Esophagus squamous epithelium (tissue), 5 donors: ENCODE results near the gene TRAPPC2L. TPM values are rescaled to one million over a fixed set of nuclear protein-coding genes. Genes with fewer than 3 reads are reported as not detected.

Experiments
- DNase-seq: peaks from one replicate; lab custom pipeline; 2025; lab: John Stamatoyannopoulos, UW
- H3K27ac ChIP-seq, 4 donors: fragments of 200-600 bp; sonication (generic); one replicate each; pipeline ENCODE4 v1.5.1; 2016 to 2019; ENCODE audit warnings: mild to moderate bottlenecking in 1 of 4
- H3K27me3 ChIP-seq, 4 donors: fragments of 200-600 bp; sonication (generic); 1 replicate in 3 of 4; 2 replicates in 1 of 4; pipeline versions ENCODE4 v1.5.1 to v1.6.0; 2017 to 2021; ENCODE audit warnings: antibody characterized with exemption in 1 of 4
- H3K36me3 ChIP-seq, 3 donors: fragments of 200-600 bp; sonication (generic); one replicate each; pipeline ENCODE4 v1.5.1; 2016 to 2019
- H3K4me1 ChIP-seq, 3 donors: fragments of 200-600 bp; sonication (generic); one replicate each; pipeline ENCODE4 v1.5.1; 2017 to 2019
- H3K4me3 ChIP-seq, 4 donors: fragments of 200-600 bp; sonication (generic); 1 replicate in 3 of 4; 2 replicates in 1 of 4; pipeline ENCODE4 v1.5.1; 2016 to 2019; ENCODE audit warnings: mild to moderate bottlenecking in 2 of 4, moderate library complexity in 1 of 4
- H3K9me3 ChIP-seq, 3 donors: fragments of 200-600 bp; sonication (generic); one replicate each; pipeline ENCODE4 v1.5.1; 2016 to 2019
- CTCF ChIP-seq, 6 experiments: fragments of 450-650 bp in 4 of 6; fragments of 200-600 bp in 2 of 6; sonication (generic) in 2 of 6; IDR thresholded peaks; one replicate each; pipeline ENCODE4 v1.5.1; 2016 to 2019; ENCODE audit warnings: antibody characterized with exemption in 6 of 6, mild to moderate bottlenecking in 4 of 6, moderate library complexity in 4 of 6
- POLR2A ChIP-seq, 4 donors: fragments of 450-650 bp; IDR thresholded peaks; one replicate each; pipeline ENCODE4 v1.6.1; 2017; ENCODE audit warnings: antibody characterized with exemption in 4 of 4, mild to moderate bottlenecking in 4 of 4, moderate library complexity in 3 of 4
- WGBS, 2 donors: methylation state at CpG; one replicate each; pipeline ENCODE4 v1.1.5; 2018; 5-methylcytosine and 5-hydroxymethylcytosine counted together
- intact Hi-C: fragments of 100-400 bp; cut with DNase I; formaldehyde crosslinking; loops from one replicate; pipeline ENCODE4 v1.15.0; 2022
- total RNA-seq, 4 donors: library from RNA; depleted of rRNA; stranded (reverse); fragments of >200 nt; gene quantifications; one replicate each; pipeline ENCODE4 v1.1.0, GENCODE V29; 2016
- donor health status: DM: yes; HTN: yes; CAD: no.

TRAPPC2L gene
- total RNA-seq, 4 donors from 2014 or later, result 20.7 to 29.7 (median 24.7) TPM

GRCh38 chr16:88834670-88835069 lies 22.3 kb upstream of the TRAPPC2L start:
- H3K4me1 ChIP-seq, result peaks cover 0 to 8% (median 0%) of the 10 kb centered on the region in 3 donors
- intact Hi-C loops, result no loop called here
- no peak for TF ChIP-seq CTCF (IDR thresholded peaks at IDR 0.05)
- TF ChIP-seq POLR2A (IDR thresholded peaks at IDR 0.05), result no peak
- peak overlapping the region in 2 of 4 donors; percentile 21 to 25 for H3K27ac ChIP-seq
- no peaks in the 10 kb centered on the region for H3K9me3 ChIP-seq
- peaks cover 5 to 52% (median 5%) of the 10 kb centered on the region in 3 donors for H3K36me3 ChIP-seq
- no peak overlapping the region for H3K4me3 ChIP-seq
- DNase-seq, result no peak
- WGBS, 2 donors, result 90 to 94% methylated on average over 2 to 8 of the region's 13 CpGs
- H3K27me3 ChIP-seq, result no peaks in the 10 kb centered on the region

- Histone ChIP-seq H3K9me3 (no peaks in the 10 kb centered on the region), H3K27ac (peak overlapping the region in 2 of 4 donors; percentile 25 to 34), H3K4me3 (no peak overlapping the region), H3K36me3 (peaks cover 12 to 58% (median 12%) of the 10 kb centered on the region in 3 donors), H3K27me3 (no peaks in the 10 kb centered on the region), H3K4me1 (peaks cover 0 to 6% (median 0%) of the 10 kb centered on the region in 3 donors)
- 79 to 80% methylated on average over 3 to 7 of the region's 11 CpGs for WGBS, 2 donors
- intact Hi-C loops, result no loop called here
- no peak for TF ChIP-seq POLR2A (IDR thresholded peaks at IDR 0.05)
- no peak for TF ChIP-seq CTCF (IDR thresholded peaks at IDR 0.05)
- DNase-seq, result no peak
These were observed 21.5 kb upstream of the TRAPPC2L start for GRCh38 chr16:88835383-88835782.

GRCh38 chr16:88835818-88836217 lies 21.1 kb upstream of the TRAPPC2L start:
- no peaks in the 10 kb centered on the region for H3K9me3 ChIP-seq
- WGBS, 2 donors, result 93 to 100% methylated on average over 4 to 20 of the region's 33 CpGs

GRCh38 chr16:88836791-88837190 lies 20.1 kb upstream of the TRAPPC2L start:
- Histone ChIP-seq H3K27ac (no peak overlapping the region), H3K4me1 (peaks cover 0 to 4% (median 0%) of the 10 kb centered on the region in 3 donors), H3K9me3 (no peaks in the 10 kb centered on the region), H3K27me3 (no peaks in the 10 kb centered on the region), H3K4me3 (no peak overlapping the region), H3K36me3 (peaks cover 12 to 72% (median 18%) of the 10 kb centered on the region in 3 donors)
- WGBS, 2 donors, result 89 to 94% methylated on average over 11 to 12 of the region's 17 CpGs
- TF ChIP-seq CTCF (IDR thresholded peaks at IDR 0.05) (no peak), POLR2A (IDR thresholded peaks at IDR 0.05) (no peak)
- intact Hi-C loops, result no loop called here
- no peak for DNase-seq

More at GRCh38 chr16:88835818-88836217, 21.1 kb upstream of the TRAPPC2L start:
- TF ChIP-seq POLR2A (IDR thresholded peaks at IDR 0.05) (no peak), CTCF (IDR thresholded peaks at IDR 0.05) (no peak)
- peak overlapping the region in 2 of 4 donors; percentile 21 to 34 for H3K27ac ChIP-seq
- H3K27me3 ChIP-seq, result no peaks in the 10 kb centered on the region
- H3K4me1 ChIP-seq, result peaks cover 0 to 6% (median 0%) of the 10 kb centered on the region in 3 donors
- H3K36me3 ChIP-seq, result peaks cover 12 to 62% (median 16%) of the 10 kb centered on the region in 3 donors
- intact Hi-C loops, result no loop called here
- no peak for DNase-seq
- H3K4me3 ChIP-seq, result no peak overlapping the region

GRCh38 chr16:88837806-88838205 lies 19.1 kb upstream of the TRAPPC2L start:
- H3K27me3 ChIP-seq, result no peaks in the 10 kb centered on the region
- TF ChIP-seq POLR2A (IDR thresholded peaks at IDR 0.05) (no peak), CTCF (IDR thresholded peaks at IDR 0.05) (no peak)
- intact Hi-C loops, result no loop called here
- no peak for DNase-seq
- H3K4me3 ChIP-seq, result no peak overlapping the region
- no peaks in the 10 kb centered on the region for H3K9me3 ChIP-seq
- H3K36me3 ChIP-seq, result peaks cover 12 to 82% (median 18%) of the 10 kb centered on the region in 3 donors
- no peak overlapping the region for H3K27ac ChIP-seq
- no peaks in the 10 kb centered on the region for H3K4me1 ChIP-seq
- WGBS, 2 donors, result 90 to 93% methylated on average over 8 to 13 of the region's 20 CpGs
